ENCODE measurements around the gene ITPRIPL1.
A peak's percentile ranks its signal among the peaks of the same experiment; 100 is the strongest.

Gene ITPRIPL1

GRCh38 chr2:96336873-96337272, 11.8 kb downstream of the ITPRIPL1 start:
- H3K4me3 ChIP-seq (ENCODE audit: control insufficient read depth, low read depth, low read length), result no peak overlapping the region
- TF ChIP-seq CTCF (IDR thresholded peaks at IDR 0.05; ENCODE audit: control insufficient read depth, insufficient read depth, low read depth, low read length, missing control alignments), result no peak
- no peak for DNase-seq (ENCODE audit: low read depth)

DNA sequence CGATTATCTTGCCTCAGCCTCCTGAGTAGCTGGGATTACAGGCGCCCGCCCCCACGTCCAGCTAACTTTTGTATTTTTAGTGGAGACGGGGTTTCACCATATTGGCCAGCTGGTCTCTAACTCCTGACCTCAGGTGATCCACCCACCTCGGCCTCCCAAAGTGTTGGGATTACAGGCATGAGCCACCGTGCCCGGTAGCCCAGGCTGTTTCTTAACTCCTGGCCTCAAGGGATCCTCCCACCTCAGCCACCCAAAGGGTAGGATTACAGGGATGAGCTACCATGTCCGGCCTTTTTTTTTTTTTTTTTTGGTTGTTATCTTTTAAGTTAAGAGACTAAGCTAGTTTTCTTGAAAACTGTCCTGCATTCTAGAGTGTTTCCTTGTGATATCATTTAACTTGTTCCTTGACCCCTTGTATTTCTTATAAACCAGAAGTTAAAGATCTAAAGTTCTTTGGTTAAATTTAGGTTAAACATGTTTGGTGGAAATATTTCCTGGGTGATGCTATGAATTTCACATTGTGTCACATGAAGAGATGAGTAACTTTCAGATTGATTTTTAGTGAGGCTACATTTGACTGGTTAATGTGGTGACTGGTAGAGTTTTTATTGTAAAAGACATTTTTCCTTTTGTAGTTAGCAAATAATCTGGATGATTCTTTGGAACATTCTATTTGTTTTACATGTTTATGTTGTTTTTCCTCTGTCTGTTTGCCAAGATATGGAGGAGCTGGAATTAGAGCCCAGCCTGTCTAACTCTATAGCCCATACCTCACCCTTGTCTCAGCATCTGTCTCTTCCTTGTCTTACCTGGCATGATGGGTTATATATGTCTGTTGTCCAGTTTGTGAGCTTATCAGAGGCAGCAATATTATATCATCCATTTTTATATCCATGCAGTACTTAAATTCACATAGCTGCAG, 15.6 kb downstream of the ITPRIPL1 start:
- no peak for TF ChIP-seq CTCF (IDR thresholded peaks at IDR 0.05; ENCODE audit: control insufficient read depth, insufficient read depth, low read depth, low read length, missing control alignments)
- H3K4me3 ChIP-seq (ENCODE audit: control insufficient read depth, low read depth, low read length), result no peak overlapping the region
- DNase-seq (ENCODE audit: low read depth), result no peak

- no peak overlapping the region for H3K4me3 ChIP-seq (ENCODE audit: control insufficient read depth, low read depth, low read length)
- DNase-seq (ENCODE audit: low read depth), result no peak
- no peak for TF ChIP-seq CTCF (IDR thresholded peaks at IDR 0.05; ENCODE audit: control insufficient read depth, insufficient read depth, low read depth, low read length, missing control alignments)
Measured at GRCh38 chr2:96341641-96342040, 16.5 kb downstream of the ITPRIPL1 start.

GRCh38 chr2:96342085-96342484, 17.0 kb downstream of the ITPRIPL1 start:
- TF ChIP-seq CTCF (IDR thresholded peaks at IDR 0.05; ENCODE audit: control insufficient read depth, insufficient read depth, low read depth, low read length, missing control alignments), result no peak
- H3K4me3 ChIP-seq (ENCODE audit: control insufficient read depth, low read depth, low read length), result no peak overlapping the region
- DNase-seq (ENCODE audit: low read depth), result no peak

- no peak for DNase-seq (ENCODE audit: low read depth)
- no peak overlapping the region for H3K4me3 ChIP-seq (ENCODE audit: control insufficient read depth, low read depth, low read length)
- TF ChIP-seq CTCF (IDR thresholded peaks at IDR 0.05; ENCODE audit: control insufficient read depth, insufficient read depth, low read depth, low read length, missing control alignments), result no peak
Measured at GRCh38 chr2:96344011-96344410, 18.9 kb downstream of the ITPRIPL1 start.

GRCh38 chr2:96345438-96345837, 20.3 kb downstream of the ITPRIPL1 start:
- DNase-seq (ENCODE audit: low read depth), result no peak
- no peak overlapping the region for H3K4me3 ChIP-seq (ENCODE audit: control insufficient read depth, low read depth, low read length)
- TF ChIP-seq CTCF (IDR thresholded peaks at IDR 0.05; ENCODE audit: control insufficient read depth, insufficient read depth, low read depth, low read length, missing control alignments), result peak; percentile 16
